ENCODE measurements around the gene DNHD1.

DNA sequence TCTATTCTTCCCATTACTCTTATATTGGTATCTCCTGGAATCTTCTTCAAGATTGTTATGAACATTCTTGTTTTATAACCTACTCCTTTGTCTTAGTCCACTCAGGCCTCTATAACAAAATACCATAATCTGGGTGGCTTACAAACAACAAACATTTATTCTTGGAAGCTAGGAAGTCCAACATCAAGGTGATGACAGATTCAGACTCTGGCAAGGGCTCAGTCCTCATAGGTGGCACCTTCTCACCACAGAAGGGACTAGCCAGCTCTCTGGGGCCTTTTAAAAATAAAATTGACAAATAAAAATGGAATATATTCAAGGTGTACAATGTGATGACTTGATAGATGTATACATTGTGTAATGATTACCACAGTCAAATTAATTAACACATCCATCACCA is 19.8 kb downstream of the DNHD1 start:
- TF ChIP-seq, protein P1, sequence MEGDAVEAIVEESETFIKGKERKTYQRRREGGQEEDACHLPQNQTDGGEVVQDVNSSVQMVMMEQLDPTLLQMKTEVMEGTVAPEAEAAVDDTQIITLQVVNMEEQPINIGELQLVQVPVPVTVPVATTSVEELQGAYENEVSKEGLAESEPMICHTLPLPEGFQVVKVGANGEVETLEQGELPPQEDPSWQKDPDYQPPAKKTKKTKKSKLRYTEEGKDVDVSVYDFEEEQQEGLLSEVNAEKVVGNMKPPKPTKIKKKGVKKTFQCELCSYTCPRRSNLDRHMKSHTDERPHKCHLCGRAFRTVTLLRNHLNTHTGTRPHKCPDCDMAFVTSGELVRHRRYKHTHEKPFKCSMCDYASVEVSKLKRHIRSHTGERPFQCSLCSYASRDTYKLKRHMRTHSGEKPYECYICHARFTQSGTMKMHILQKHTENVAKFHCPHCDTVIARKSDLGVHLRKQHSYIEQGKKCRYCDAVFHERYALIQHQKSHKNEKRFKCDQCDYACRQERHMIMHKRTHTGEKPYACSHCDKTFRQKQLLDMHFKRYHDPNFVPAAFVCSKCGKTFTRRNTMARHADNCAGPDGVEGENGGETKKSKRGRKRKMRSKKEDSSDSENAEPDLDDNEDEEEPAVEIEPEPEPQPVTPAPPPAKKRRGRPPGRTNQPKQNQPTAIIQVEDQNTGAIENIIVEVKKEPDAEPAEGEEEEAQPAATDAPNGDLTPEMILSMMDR (IDR thresholded peaks at IDR 0.05): no peak
- no peak for TF ChIP-seq EZH2 (IDR thresholded peaks at IDR 0.05)

All from neural progenitor cell (in vitro differentiated cells).